Measurements from ENCODE around the gene DNAH3. TPM values are rescaled to one million over a fixed set of nuclear protein-coding genes. Genes with fewer than 3 reads are reported as not detected.

The DNAH3 gene
- total RNA-seq, 1 experiment from 2014 or later: not detected

- no peak for DNase-seq
- Histone ChIP-seq H3K27ac (no peak overlapping the region), H3K27me3 (no peaks in the 10 kb centered on the region), H3K36me3 (no peaks in the 10 kb centered on the region), H3K4me3 (no peak overlapping the region), H3K9me3 (replicated peaks) (no peaks in the 10 kb centered on the region), H3K4me1 (no peaks in the 10 kb centered on the region)
Measured at GRCh38 chr16:20920799-20921198, 229.8 kb downstream of the DNAH3 start.

- Histone ChIP-seq H3K36me3 (no peaks in the 10 kb centered on the region), H3K27ac (no peak overlapping the region), H3K27me3 (no peaks in the 10 kb centered on the region), H3K9me3 (replicated peaks) (no peaks in the 10 kb centered on the region), H3K4me3 (no peak overlapping the region), H3K4me1 (no peaks in the 10 kb centered on the region)
- no peak for DNase-seq
Measured at GRCh38 chr16:20920091-20920490, 230.6 kb downstream of the DNAH3 start.

DNA sequence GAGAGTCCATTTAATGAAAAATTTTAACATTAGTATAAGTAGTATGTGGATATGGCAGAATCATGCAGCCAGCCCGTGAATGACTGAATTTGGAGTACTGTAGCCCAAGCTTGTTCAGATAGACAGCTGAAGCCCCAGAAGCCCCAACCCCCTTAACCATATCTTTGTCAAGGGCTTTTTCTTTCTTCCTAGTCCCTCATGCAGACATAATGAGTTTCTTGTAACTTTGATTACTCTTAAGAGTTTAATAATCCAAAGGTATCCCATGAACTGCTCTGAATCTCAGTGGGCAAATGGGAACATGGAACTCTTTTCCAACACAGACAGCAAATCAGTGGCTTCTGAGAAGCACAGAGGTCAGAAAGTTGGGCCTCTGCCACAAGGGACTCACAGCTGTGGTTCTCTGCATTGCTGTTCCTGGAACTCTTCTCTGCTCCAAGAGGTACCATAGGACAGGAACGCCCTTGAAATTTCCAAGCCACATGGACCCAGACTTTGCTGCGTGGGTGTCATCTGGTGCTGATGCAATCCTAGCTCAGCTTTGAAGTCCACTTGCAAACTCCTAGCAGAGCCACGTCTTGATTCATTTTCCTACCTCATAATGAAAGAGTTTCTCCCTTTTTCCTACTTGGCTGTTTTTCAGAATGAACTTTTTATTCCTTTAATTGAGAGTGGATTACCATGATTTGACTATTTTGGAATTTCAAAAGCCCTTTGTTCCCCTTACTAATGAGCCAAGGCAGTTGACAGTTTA is 232.0 kb downstream of the DNAH3 start:
- Histone ChIP-seq H3K4me1 (no peaks in the 10 kb centered on the region), H3K36me3 (no peaks in the 10 kb centered on the region), H3K27me3 (no peaks in the 10 kb centered on the region), H3K27ac (no peak overlapping the region), H3K4me3 (no peak overlapping the region), H3K9me3 (replicated peaks) (no peaks in the 10 kb centered on the region)
- no peak for DNase-seq

GRCh38 chr16:20916942-20917341 is 233.7 kb downstream of the DNAH3 start:
- Histone ChIP-seq H3K36me3 (no peaks in the 10 kb centered on the region), H3K4me3 (no peak overlapping the region), H3K27ac (no peak overlapping the region), H3K9me3 (replicated peaks) (no peaks in the 10 kb centered on the region), H3K4me1 (no peaks in the 10 kb centered on the region), H3K27me3 (no peaks in the 10 kb centered on the region)
- no peak for DNase-seq

DNA sequence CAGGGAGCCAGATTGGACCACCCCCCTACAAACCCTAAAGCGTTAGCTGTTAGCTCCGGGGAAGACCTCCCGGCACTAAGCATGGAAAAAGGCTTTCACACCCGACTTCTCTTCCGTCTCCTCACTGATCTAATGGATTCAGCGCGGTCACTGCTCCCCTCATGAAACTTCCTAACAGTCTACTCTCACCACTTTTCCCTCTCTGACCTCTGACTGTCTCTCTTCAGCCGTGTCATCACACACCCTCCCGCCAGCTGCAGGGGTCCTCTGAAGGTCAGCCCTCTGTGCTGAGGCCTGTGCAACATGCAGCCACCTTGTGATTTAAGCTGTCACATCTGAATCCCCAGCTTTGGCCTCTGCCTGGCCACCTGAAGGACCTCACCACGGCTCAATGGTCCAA is 234.4 kb downstream of the DNAH3 start:
- H3K9me3 ChIP-seq (replicated peaks): no peaks in the 10 kb centered on the region
- H3K36me3 ChIP-seq: no peaks in the 10 kb centered on the region
- DNase-seq: no peak
- H3K4me3 ChIP-seq: no peak overlapping the region
- H3K27ac ChIP-seq: no peak overlapping the region
- no peaks in the 10 kb centered on the region for H3K27me3 ChIP-seq
- H3K4me1 ChIP-seq: no peaks in the 10 kb centered on the region

DNA sequence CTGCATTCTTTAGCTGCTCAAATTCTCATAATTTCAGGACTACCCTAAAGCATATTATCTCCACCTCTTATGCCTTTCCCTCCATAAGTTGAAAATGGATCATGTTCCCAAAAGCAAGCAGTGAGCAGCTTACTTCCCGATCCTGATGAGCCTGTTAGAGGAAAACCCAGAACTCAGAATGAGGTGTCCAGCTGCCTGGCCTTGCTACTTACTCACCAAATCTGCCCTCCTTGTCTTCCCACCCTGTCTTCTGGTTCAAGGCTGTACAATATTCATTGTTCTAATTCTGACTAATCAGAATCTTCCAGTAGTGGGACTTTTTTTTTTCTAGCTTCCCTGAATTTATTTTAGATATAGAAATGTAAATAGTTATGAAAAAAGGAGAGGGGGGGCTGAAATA is 239.3 kb downstream of the DNAH3 start:
- H3K4me1 ChIP-seq: peaks cover 7% of the 10 kb centered on the region
- no peak overlapping the region for H3K4me3 ChIP-seq
- DNase-seq: no peak
- no peak overlapping the region for H3K27ac ChIP-seq
- H3K9me3 ChIP-seq (replicated peaks): no peaks in the 10 kb centered on the region
- no peaks in the 10 kb centered on the region for H3K36me3 ChIP-seq
- no peaks in the 10 kb centered on the region for H3K27me3 ChIP-seq

DNA sequence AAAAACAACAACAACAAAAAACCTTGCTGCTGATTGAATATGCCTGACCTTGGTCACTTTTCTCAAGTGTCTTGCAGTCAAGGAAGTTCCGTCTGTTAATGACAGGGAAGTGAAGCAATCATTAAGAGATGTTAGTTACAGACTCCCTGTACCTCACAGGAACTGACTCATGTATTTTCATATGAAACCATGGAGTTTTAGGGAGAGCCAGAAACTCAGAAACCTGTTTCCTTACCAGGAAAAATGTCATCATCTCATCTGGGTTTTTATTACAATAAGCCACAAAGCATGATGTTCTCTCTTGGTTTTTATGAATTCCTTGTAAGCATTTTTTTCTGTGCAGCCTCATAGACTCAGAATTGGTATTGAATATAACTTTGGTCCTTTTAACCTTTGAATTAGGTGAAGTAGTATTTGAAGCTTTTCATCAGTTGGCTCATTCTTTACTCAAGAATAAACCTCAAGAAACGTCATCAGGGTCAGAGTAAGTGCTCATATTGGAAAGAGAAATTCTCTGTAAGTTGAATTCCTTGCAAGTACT is 239.8 kb downstream of the DNAH3 start:
- H3K27me3 ChIP-seq: no peaks in the 10 kb centered on the region
- no peaks in the 10 kb centered on the region for H3K36me3 ChIP-seq
- no peak overlapping the region for H3K4me3 ChIP-seq
- DNase-seq: no peak
- H3K4me1 ChIP-seq: peaks cover 12% of the 10 kb centered on the region
- no peak overlapping the region for H3K27ac ChIP-seq
- H3K9me3 ChIP-seq (replicated peaks): no peaks in the 10 kb centered on the region

DNA sequence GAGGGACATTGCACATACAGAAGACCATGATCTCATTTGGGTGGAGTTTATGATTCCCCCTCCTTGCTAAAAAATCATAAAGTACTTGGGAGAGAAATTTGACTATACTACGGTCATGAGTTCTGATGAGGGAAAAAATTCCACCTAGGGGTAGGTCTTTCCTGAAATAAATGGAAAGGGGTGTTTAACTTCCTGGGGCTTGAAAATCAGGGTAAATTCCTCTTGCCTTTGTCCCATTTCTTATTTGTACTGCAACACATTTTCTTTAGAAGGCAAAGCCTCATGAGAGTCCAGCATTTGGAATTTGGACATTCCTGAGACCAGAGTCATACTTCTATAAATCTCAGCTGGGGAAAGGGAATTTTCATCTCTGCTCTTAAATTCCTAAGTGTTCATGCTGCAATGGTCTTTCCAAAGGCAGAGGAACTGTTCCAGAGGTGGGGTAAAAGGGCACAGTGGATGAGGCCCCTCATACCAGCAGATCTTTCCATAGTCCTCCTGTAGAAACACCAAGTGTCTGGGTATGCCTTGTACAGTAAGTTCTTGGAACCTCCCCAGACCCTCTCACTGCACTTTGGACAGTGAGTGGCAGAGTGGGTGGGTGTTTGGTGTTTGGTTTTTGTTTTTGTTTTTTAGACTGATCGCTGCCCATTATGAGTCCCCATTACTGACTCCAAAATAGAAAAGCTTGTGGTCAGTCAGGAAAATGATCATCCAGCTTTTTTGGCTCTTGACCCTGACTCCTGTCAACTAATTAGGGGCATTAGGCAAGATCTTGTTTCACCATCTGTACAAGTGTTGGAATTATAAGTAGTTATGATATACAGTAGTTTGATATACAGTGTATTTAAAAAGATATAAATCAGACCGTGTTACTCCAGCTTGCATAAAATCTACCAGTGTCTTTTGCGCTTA is 244.0 kb downstream of the DNAH3 start:
- H3K27ac ChIP-seq: peak overlapping the region; percentile 14; the same call in 1 of the 2 replicates
- no peak overlapping the region for H3K4me3 ChIP-seq
- no peak for DNase-seq
- H3K36me3 ChIP-seq: no peaks in the 10 kb centered on the region
- H3K27me3 ChIP-seq: no peaks in the 10 kb centered on the region
- peaks cover 14% of the 10 kb centered on the region for H3K4me1 ChIP-seq
- H3K9me3 ChIP-seq (replicated peaks): no peaks in the 10 kb centered on the region

GRCh38 chr16:20905576-20905975 is 245.1 kb downstream of the DNAH3 start:
- Histone ChIP-seq H3K9me3 (replicated peaks) (no peaks in the 10 kb centered on the region), H3K4me3 (no peak overlapping the region), H3K4me1 (peaks cover 14% of the 10 kb centered on the region), H3K36me3 (no peaks in the 10 kb centered on the region), H3K27me3 (no peaks in the 10 kb centered on the region), H3K27ac (no peak overlapping the region)
- no peak for DNase-seq

- Histone ChIP-seq H3K4me1 (peaks cover 14% of the 10 kb centered on the region), H3K4me3 (no peak overlapping the region), H3K27me3 (no peaks in the 10 kb centered on the region), H3K36me3 (no peaks in the 10 kb centered on the region), H3K27ac (no peak overlapping the region), H3K9me3 (replicated peaks) (no peaks in the 10 kb centered on the region)
- DNase-seq: no peak
Measured at GRCh38 chr16:20904507-20905081, 246.1 kb downstream of the DNAH3 start.

- no peaks in the 10 kb centered on the region for H3K27me3 ChIP-seq
- no peak overlapping the region for H3K4me3 ChIP-seq
- DNase-seq: no peak
- H3K27ac ChIP-seq: no peak overlapping the region
- no peaks in the 10 kb centered on the region for H3K9me3 ChIP-seq (replicated peaks)
- no peaks in the 10 kb centered on the region for H3K36me3 ChIP-seq
- peaks cover 14% of the 10 kb centered on the region for H3K4me1 ChIP-seq
Measured at GRCh38 chr16:20903899-20904506, 246.6 kb downstream of the DNAH3 start.

- no peaks in the 10 kb centered on the region for H3K36me3 ChIP-seq
- H3K27ac ChIP-seq: no peak overlapping the region
- no peak for DNase-seq
- H3K4me1 ChIP-seq: peaks cover 14% of the 10 kb centered on the region
- H3K27me3 ChIP-seq: no peaks in the 10 kb centered on the region
- no peaks in the 10 kb centered on the region for H3K9me3 ChIP-seq (replicated peaks)
- no peak overlapping the region for H3K4me3 ChIP-seq
Measured at GRCh38 chr16:20903116-20903898, 247.3 kb downstream of the DNAH3 start.

DNA sequence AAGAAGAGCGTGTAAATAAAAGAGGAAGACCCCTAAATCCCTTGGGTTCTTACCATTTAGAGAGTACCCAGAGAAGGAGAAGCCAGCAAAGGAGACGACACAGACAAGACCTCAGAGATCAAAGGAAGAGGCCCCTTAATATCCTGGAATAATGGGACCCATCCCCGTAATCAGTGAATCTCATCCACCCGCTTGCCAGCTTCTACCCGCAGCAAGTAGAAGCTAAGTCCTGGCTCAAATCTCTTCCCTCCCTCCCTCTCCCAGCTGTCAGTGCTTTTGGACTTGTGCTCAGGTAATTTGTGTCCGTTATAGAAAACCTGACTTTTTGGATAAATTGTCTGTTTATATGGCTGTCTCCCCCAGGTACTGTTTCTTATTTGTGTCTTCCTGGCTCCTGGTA is 248.2 kb downstream of the DNAH3 start:
- Histone ChIP-seq H3K9me3 (replicated peaks) (no peaks in the 10 kb centered on the region), H3K4me1 (peaks cover 14% of the 10 kb centered on the region), H3K36me3 (no peaks in the 10 kb centered on the region), H3K4me3 (no peak overlapping the region), H3K27me3 (no peaks in the 10 kb centered on the region), H3K27ac (no peak overlapping the region)
- no peak for DNase-seq
